Activated CD4-positive, alpha-beta T cell treated with anti-CD3 and anti-CD28 coated beads for 36 hours (primary cell): ENCODE results near the gene RGS10. TPM values are rescaled to one million over a fixed set of nuclear protein-coding genes. Genes with fewer than 3 reads are reported as not detected.
A peak's percentile ranks its signal among the peaks of the same experiment; 100 is the strongest.

Experiments used
- ATAC-seq: fragments of 200-7000 bp; cut with Tn5 transposase; one replicate; pipeline ENCODE4 v1.10.0; 2021; ENCODE audit warnings: mild to moderate bottlenecking, moderate library complexity
- CTCF ChIA-PET: fragments of 350-600 bp; sonication (Branson Sonifier 250); formaldehyde crosslinking; loops from one replicate; lab custom pipeline; 2021; ENCODE audit warnings: antibody characterized with exemption; lab: Charles Lee
- POLR2A ChIA-PET: fragments of 350-600 bp; sonication (Branson Sonifier 250); formaldehyde crosslinking; loops from one replicate; lab custom pipeline; 2021; ENCODE audit warnings: antibody characterized with exemption, inconsistent platforms; lab: Charles Lee
- DNase-seq: peaks from one replicate; pipeline ENCODE4 v3.0.0-alpha.2; 2020
- H3K27ac Mint-ChIP-seq: one replicate; pipeline ENCODE4 v1.8.0; 2021; ENCODE audit warnings: mixed read lengths
- H3K27me3 Mint-ChIP-seq: one replicate; pipeline ENCODE4 v1.8.0; 2021; ENCODE audit warnings: mixed read lengths
- H3K36me3 Mint-ChIP-seq: one replicate; pipeline ENCODE4 v1.8.0; 2021; ENCODE audit warnings: low read depth, mixed read lengths
- H3K4me1 Mint-ChIP-seq: one replicate; pipeline ENCODE4 v1.8.0; 2021; ENCODE audit warnings: mixed read lengths
- H3K4me3 Mint-ChIP-seq: one replicate; pipeline ENCODE4 v1.8.0; 2021; ENCODE audit warnings: mild to moderate bottlenecking, moderate library complexity, mixed read lengths
- H3K9me3 Mint-ChIP-seq: one replicate; pipeline ENCODE4 v1.8.0; 2021; ENCODE audit warnings: low read depth, mixed read lengths
- intact Hi-C, 2 experiments: fragments of 100-400 bp; cut with DNase I in 1 of 2; cut with micrococcal nuclease in 1 of 2; formaldehyde crosslinking; loops; one replicate each; pipeline versions ENCODE4 v1.14.2 to v1.15.1; 2022 to 2024; cut with DNase I, micrococcal nuclease
- total RNA-seq, 2 experiments: library from RNA; stranded (reverse); gene quantifications; one replicate each; pipeline ENCODE4 v1.2.3, GENCODE V29; 2021

The RGS10 gene
- total RNA-seq, 2 experiments from 2014 or later, result 186 to 191 TPM

GRCh38 chr10:119517235-119518141, 25.0 kb downstream of the RGS10 start:
- Mint-ChIP-seq H3K27me3 (no peaks in the 10 kb centered on the region), H3K36me3 (peaks cover 54% of the 10 kb centered on the region), H3K9me3 (no peaks in the 10 kb centered on the region), H3K4me3 (peak overlapping the region; percentile 51), H3K27ac (peak overlapping the region; percentile 98), H3K4me1 (peaks cover 57% of the 10 kb centered on the region)
- intact Hi-C loops, result loop anchor here in 1 of 2 experiments (5.0 kb wide), 1 partner anchor 210 kb away; no protein-coding TSS in a partner anchor
- POLR2A ChIA-PET, result interaction anchor here (0.6 to 1.2 kb wide), 5 partner anchors 13 to 284 kb away, joined by 3 to 4 read pairs (median 4); partner anchors contain the start of gene RGS10
- CTCF ChIA-PET, result interaction anchor here (0.5 to 2.5 kb wide), 10 partner anchors 9 to 415 kb away, joined by 3 to 14 read pairs (median 4); partner anchors contain the start of gene RGS10
- ATAC-seq (peak; percentile 66), DNase-seq (peak; percentile 86)

GRCh38 chr10:119516381-119517234, 25.9 kb downstream of the RGS10 start:
- H3K9me3 Mint-ChIP-seq, result no peaks in the 10 kb centered on the region
- DNase-seq (peak; percentile 88), ATAC-seq (peak; percentile 87)
- peaks cover 53% of the 10 kb centered on the region for H3K36me3 Mint-ChIP-seq
- intact Hi-C loops, result loop anchor here (1.0 to 5.0 kb wide), 3 partner anchors 14 to 209 kb away; partner anchors contain the start of gene RGS10 (in 2 of the 2)
- ChIA-PET POLR2A (interaction anchor here (0.6 to 1.2 kb wide), 4 partner anchors 9 to 24 kb away, joined by 3 to 5 read pairs (median 4); no protein-coding TSS in a partner anchor), CTCF (interaction anchor here (0.6 to 2.3 kb wide), 8 partner anchors 10 to 414 kb away, joined by 3 to 14 read pairs (median 4); partner anchors contain the start of gene RGS10)
- H3K27me3 Mint-ChIP-seq, result no peaks in the 10 kb centered on the region
- peak overlapping the region; percentile 98 for H3K27ac Mint-ChIP-seq
- peaks cover 58% of the 10 kb centered on the region for H3K4me1 Mint-ChIP-seq
- peak overlapping the region; percentile 51 for H3K4me3 Mint-ChIP-seq

GRCh38 chr10:119515511-119516045, 26.9 kb downstream of the RGS10 start:
- Mint-ChIP-seq H3K4me1 (peaks cover 63% of the 10 kb centered on the region), H3K4me3 (no peak overlapping the region), H3K36me3 (peaks cover 57% of the 10 kb centered on the region), H3K27ac (peak overlapping the region; percentile 60), H3K9me3 (no peaks in the 10 kb centered on the region), H3K27me3 (no peaks in the 10 kb centered on the region)
- ChIA-PET POLR2A (interaction anchor here (0.7 kb wide), 1 partner anchor 37 kb away, joined by 5 read pairs; no protein-coding TSS in a partner anchor), CTCF (interaction anchor here (0.6 to 2.3 kb wide), 4 partner anchors 10 to 54 kb away, joined by 3 to 12 read pairs (median 4); no protein-coding TSS in a partner anchor)
- no peak for DNase-seq
- no peak for ATAC-seq
- intact Hi-C loops, result loop anchor here (1.0 to 5.0 kb wide), 3 partner anchors 13 to 208 kb away; partner anchors contain the start of gene RGS10 (in 2 of the 2)

DNA sequence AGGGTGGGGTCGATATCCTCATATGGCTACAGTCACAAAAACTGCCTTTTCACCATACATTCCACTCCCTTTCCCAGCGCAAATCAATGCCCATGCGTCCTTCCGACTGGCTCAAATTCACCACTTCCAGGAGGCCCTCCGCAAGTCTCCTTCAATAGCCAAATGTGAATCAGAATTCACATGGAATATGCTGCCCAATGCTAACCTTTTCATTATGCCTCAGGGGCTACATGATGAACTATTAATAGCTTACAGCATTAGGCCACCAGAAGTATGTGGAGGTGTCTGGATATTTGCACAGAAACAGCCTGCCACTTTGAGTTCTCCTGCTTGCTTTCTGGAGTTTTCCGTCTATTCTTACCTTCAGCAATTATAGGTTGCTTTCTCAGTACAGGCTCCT, 27.7 kb downstream of the RGS10 start:
- H3K9me3 Mint-ChIP-seq, result no peaks in the 10 kb centered on the region
- peaks cover 60% of the 10 kb centered on the region for H3K36me3 Mint-ChIP-seq
- H3K4me3 Mint-ChIP-seq, result no peak overlapping the region
- POLR2A ChIA-PET, result no interaction called here
- peaks cover 64% of the 10 kb centered on the region for H3K4me1 Mint-ChIP-seq
- no peak overlapping the region for H3K27ac Mint-ChIP-seq
- H3K27me3 Mint-ChIP-seq, result no peaks in the 10 kb centered on the region
- no peak for ATAC-seq
- DNase-seq, result no peak
- CTCF ChIA-PET, result interaction anchor here (1.2 kb wide), 1 partner anchor 14 kb away, joined by 4 read pairs; no protein-coding TSS in a partner anchor
- intact Hi-C loops, result loop anchor here in 1 of 2 experiments (5.0 kb wide), 1 partner anchor 208 kb away; no protein-coding TSS in a partner anchor

DNA sequence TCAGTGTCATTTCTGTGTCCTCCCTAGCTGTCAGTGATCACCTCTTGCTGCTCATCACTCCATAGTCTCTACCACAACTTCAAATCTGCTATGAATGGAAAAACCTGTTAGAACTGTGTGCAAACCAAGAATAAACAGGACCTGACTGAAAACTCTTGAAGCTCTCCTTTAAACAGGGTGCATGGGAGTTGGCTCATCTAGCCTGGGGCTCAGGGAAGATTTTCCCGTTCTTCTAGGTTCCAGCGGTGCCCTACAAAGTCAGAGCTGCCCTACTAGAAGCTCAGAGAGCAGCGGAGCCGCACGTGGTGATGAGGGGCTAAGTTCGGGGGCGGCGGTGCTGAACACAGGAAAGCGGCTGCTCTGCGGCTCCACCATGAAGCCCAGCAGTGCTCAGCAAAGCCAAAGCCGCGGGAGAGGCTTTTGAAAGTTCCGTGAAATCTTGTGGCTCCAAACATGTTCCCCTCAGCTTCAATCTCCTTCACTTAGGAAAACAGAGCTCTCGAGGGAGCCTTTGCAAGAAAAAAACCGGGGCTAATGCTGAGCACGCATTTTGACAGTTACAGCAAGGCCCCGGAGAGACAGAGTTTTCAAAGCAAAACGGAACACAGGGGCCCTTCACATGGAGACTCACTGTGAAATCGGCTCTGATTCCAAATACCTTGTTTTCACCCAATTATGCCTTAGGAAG, 30.5 kb downstream of the RGS10 start:
- no peak for DNase-seq
- Mint-ChIP-seq H3K4me3 (no peak overlapping the region), H3K4me1 (peaks cover 49% of the 10 kb centered on the region), H3K27ac (peak overlapping the region; percentile 35), H3K27me3 (no peaks in the 10 kb centered on the region), H3K9me3 (no peaks in the 10 kb centered on the region), H3K36me3 (peaks cover 53% of the 10 kb centered on the region)
- ChIA-PET CTCF (interaction anchor here (1.2 to 1.6 kb wide), 2 partner anchors 12 to 305 kb away, joined by 3 to 4 read pairs; partner anchors contain the start of gene GRK5), POLR2A (no interaction called here)
- intact Hi-C loops, result no loop called here
- ATAC-seq, result no peak

DNA sequence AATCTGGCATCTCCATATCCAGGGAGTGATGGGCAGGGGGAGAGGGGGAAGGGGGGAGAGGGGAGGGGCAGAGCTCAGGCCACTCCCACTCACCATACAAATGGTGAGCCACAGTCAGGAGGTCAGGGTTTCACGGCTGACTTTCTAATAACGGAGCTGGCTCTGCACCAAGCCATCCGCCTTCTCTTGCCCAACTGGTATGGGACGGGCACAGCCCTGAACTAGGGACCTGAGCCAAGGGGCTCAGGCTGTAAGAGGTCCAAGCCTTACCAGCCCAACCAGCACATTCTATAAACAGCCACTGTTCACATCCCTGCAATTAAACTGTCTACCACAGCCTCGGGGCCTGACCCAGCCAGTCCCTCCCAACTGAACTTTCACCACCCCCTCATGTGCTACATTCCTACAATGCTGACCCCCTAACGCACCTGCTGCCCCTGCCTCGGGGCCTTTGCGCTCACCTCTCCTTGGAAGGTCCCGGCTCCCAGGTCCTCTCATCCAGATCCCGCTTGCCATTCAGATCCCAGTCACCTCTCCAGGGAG, 32.5 kb downstream of the RGS10 start:
- peak overlapping the region; percentile 70 for H3K27ac Mint-ChIP-seq

GRCh38 chr10:119507115-119507514, 35.4 kb downstream of the RGS10 start:
- ATAC-seq, result no peak
- Mint-ChIP-seq H3K27me3 (no peaks in the 10 kb centered on the region), H3K4me3 (no peak overlapping the region), H3K36me3 (peaks cover 69% of the 10 kb centered on the region), H3K9me3 (no peaks in the 10 kb centered on the region), H3K27ac (peak overlapping the region; percentile 26), H3K4me1 (peaks cover 77% of the 10 kb centered on the region)
- DNase-seq, result no peak
- ChIA-PET POLR2A (no interaction called here), CTCF (no interaction called here)
- intact Hi-C loops, result no loop called here

More for the DNA sequence above, 32.5 kb downstream of the RGS10 start:
- no peaks in the 10 kb centered on the region for H3K27me3 Mint-ChIP-seq
- no peak for ATAC-seq
- peaks cover 49% of the 10 kb centered on the region for H3K4me1 Mint-ChIP-seq
- CTCF ChIA-PET, result interaction anchor here (1.7 kb wide), 1 partner anchor 20 kb away, joined by 3 read pairs; no protein-coding TSS in a partner anchor
- no peak overlapping the region for H3K4me3 Mint-ChIP-seq
- DNase-seq, result no peak
- POLR2A ChIA-PET, result no interaction called here
- peaks cover 61% of the 10 kb centered on the region for H3K36me3 Mint-ChIP-seq
- intact Hi-C loops, result no loop called here
- no peaks in the 10 kb centered on the region for H3K9me3 Mint-ChIP-seq

- H3K4me3 Mint-ChIP-seq, result no peak overlapping the region
- ChIA-PET POLR2A (interaction anchor here (0.6 to 0.8 kb wide), 2 partner anchors 13 to 106 kb away, joined by 3 read pairs; no protein-coding TSS in a partner anchor), CTCF (interaction anchor here (1.1 kb wide), 1 partner anchor 10 kb away, joined by 5 read pairs; no protein-coding TSS in a partner anchor)
- no peak for ATAC-seq
- intact Hi-C loops, result no loop called here
- H3K36me3 Mint-ChIP-seq, result peaks cover 64% of the 10 kb centered on the region
- no peaks in the 10 kb centered on the region for H3K27me3 Mint-ChIP-seq
- peak overlapping the region; percentile 67 for H3K27ac Mint-ChIP-seq
- DNase-seq, result no peak
- H3K9me3 Mint-ChIP-seq, result no peaks in the 10 kb centered on the region
- H3K4me1 Mint-ChIP-seq, result peaks cover 79% of the 10 kb centered on the region
Observed at GRCh38 chr10:119505588-119506315, 36.8 kb downstream of the RGS10 start.

- H3K4me1 Mint-ChIP-seq, result peaks cover 80% of the 10 kb centered on the region
- H3K27ac Mint-ChIP-seq, result peak overlapping the region; percentile 67
- peaks cover 63% of the 10 kb centered on the region for H3K36me3 Mint-ChIP-seq
- H3K9me3 Mint-ChIP-seq, result no peaks in the 10 kb centered on the region
- H3K27me3 Mint-ChIP-seq, result no peaks in the 10 kb centered on the region
- H3K4me3 Mint-ChIP-seq, result no peak overlapping the region
- intact Hi-C loops, result no loop called here
- ChIA-PET POLR2A (interaction anchor here (0.6 kb wide), 2 partner anchors 11 to 13 kb away, joined by 4 read pairs; no protein-coding TSS in a partner anchor), CTCF (interaction anchor here (1.1 kb wide), 1 partner anchor 11 kb away, joined by 5 read pairs; no protein-coding TSS in a partner anchor)
- ATAC-seq (no peak), DNase-seq (peak; percentile 25)
Observed at GRCh38 chr10:119505131-119505551, 37.4 kb downstream of the RGS10 start.
